ENCODE measurements around the gene PLEKHA5. TPM values are rescaled to one million over a fixed set of nuclear protein-coding genes. Genes with fewer than 3 reads are reported as not detected.

Gene PLEKHA5
- polyA plus RNA-seq, 1 donor (not counting 4 experiments of a cell fraction or from before 2014, with no cell fraction given), result 21.7 TPM

GRCh38 chr12:19238540-19238939 is 109.0 kb downstream of the PLEKHA5 start:
- Histone ChIP-seq H3K36me3 (ENCODE audit: control insufficient read depth in 2 of 2, extremely low read depth in 1 of 2, insufficient read depth in 2 of 2, low read length in 2 of 2) (no peaks in the 10 kb centered on the region), H3K4me3 (ENCODE audit: control insufficient read depth in 2 of 3, extremely low read depth in 1 of 3, insufficient read depth in 2 of 3, low read depth in 1 of 3, low read length in 3 of 3) (no peak overlapping the region), H3K27me3 (ENCODE audit: control insufficient read depth, extremely low read depth, insufficient read depth, low read length) (no peaks in the 10 kb centered on the region), H3K4me1 (ENCODE audit: control insufficient read depth, extremely low read depth, insufficient read depth, low read length) (peaks cover 16% of the 10 kb centered on the region), H2AFZ (ENCODE audit: control insufficient read depth, low read length) (no peak overlapping the region), H3K9me1 (ENCODE audit: control insufficient read depth, extremely low read depth, insufficient read depth, low read length) (no peaks in the 10 kb centered on the region), H4K20me1 (ENCODE audit: control insufficient read depth, extremely low read depth, insufficient read depth, low read length) (no peaks in the 10 kb centered on the region), H3K79me2 (ENCODE audit: control insufficient read depth, insufficient read depth, low read length) (peaks cover 40% of the 10 kb centered on the region), H3K4me2 (ENCODE audit: control insufficient read depth, extremely low read depth, insufficient read depth, low read depth, low read length) (no peak overlapping the region), H3K27ac (ENCODE audit: control insufficient read depth, insufficient read depth, low read length) (no peak overlapping the region), H3K9ac (ENCODE audit: control insufficient read depth, extremely low read depth, insufficient read depth, low read length) (no peak overlapping the region), H3K9me3 (ENCODE audit: control insufficient read depth, low read depth, low read length) (no peaks in the 10 kb centered on the region)
- dilution Hi-C loops (cut with MboI; ENCODE audit: extremely low pct_ligation_motif_present, low sequenced_read_pairs), result no loop called here
- FAIRE-seq (no peak), DNase-seq (ENCODE audit: low read depth, low spot score) (no peak)
- TF ChIP-seq EZH2 (IDR thresholded peaks at IDR 0.05; ENCODE audit: low read length) (no peak), CTCF (optimal IDR thresholded peaks at IDR 0.05 in 1 of 3, IDR thresholded peaks at IDR 0.05 in 1 of 3, conservative IDR thresholded peaks at IDR 0.05 in 1 of 3; ENCODE audit: extremely low read depth in 1 of 3, insufficient read depth in 2 of 3, low read length in 3 of 3) (no peak)

DNA sequence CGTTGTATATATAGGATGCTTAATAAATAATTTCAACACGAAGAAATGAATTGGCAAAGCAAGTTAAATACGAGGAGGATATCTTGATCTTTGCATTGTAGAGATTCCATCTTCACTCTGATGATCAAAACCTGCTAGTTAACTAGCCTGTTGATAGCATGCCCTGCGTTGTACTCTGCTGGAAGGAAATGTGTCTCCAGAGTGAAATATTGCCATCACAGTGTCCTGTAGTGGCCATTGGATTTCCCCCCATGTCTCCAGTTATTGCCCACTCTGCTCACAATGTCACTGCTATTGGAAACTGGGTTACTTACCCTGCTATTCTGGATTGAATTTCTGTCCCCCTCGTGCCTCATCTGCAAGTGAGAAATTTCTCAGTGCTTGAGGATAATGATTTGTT is 109.6 kb downstream of the PLEKHA5 start:
- Histone ChIP-seq H3K27ac (ENCODE audit: control insufficient read depth, insufficient read depth, low read length) (no peak overlapping the region), H3K36me3 (ENCODE audit: control insufficient read depth in 2 of 2, extremely low read depth in 1 of 2, insufficient read depth in 2 of 2, low read length in 2 of 2) (no peaks in the 10 kb centered on the region), H3K9me3 (ENCODE audit: control insufficient read depth, low read depth, low read length) (no peaks in the 10 kb centered on the region), H3K4me3 (ENCODE audit: control insufficient read depth in 2 of 3, extremely low read depth in 1 of 3, insufficient read depth in 2 of 3, low read depth in 1 of 3, low read length in 3 of 3) (no peak overlapping the region), H3K9ac (ENCODE audit: control insufficient read depth, extremely low read depth, insufficient read depth, low read length) (no peak overlapping the region), H3K79me2 (ENCODE audit: control insufficient read depth, insufficient read depth, low read length) (peaks cover 39% of the 10 kb centered on the region), H3K9me1 (ENCODE audit: control insufficient read depth, extremely low read depth, insufficient read depth, low read length) (no peaks in the 10 kb centered on the region), H3K4me1 (ENCODE audit: control insufficient read depth, extremely low read depth, insufficient read depth, low read length) (peaks cover 11% of the 10 kb centered on the region), H2AFZ (ENCODE audit: control insufficient read depth, low read length) (no peak overlapping the region), H3K4me2 (ENCODE audit: control insufficient read depth, extremely low read depth, insufficient read depth, low read depth, low read length) (no peak overlapping the region), H4K20me1 (ENCODE audit: control insufficient read depth, extremely low read depth, insufficient read depth, low read length) (no peaks in the 10 kb centered on the region), H3K27me3 (ENCODE audit: control insufficient read depth, extremely low read depth, insufficient read depth, low read length) (no peaks in the 10 kb centered on the region)
- FAIRE-seq, result no peak
- TF ChIP-seq CTCF (optimal IDR thresholded peaks at IDR 0.05 in 1 of 3, IDR thresholded peaks at IDR 0.05 in 1 of 3, conservative IDR thresholded peaks at IDR 0.05 in 1 of 3; ENCODE audit: extremely low read depth in 1 of 3, insufficient read depth in 2 of 3, low read length in 3 of 3) (no peak), EZH2 (IDR thresholded peaks at IDR 0.05; ENCODE audit: low read length) (no peak)
- dilution Hi-C loops (cut with MboI; ENCODE audit: extremely low pct_ligation_motif_present, low sequenced_read_pairs), result no loop called here
- DNase-seq (ENCODE audit: low read depth, low spot score), result no peak

Data from keratinocyte (primary cell).